Astrocyte of the cerebellum (primary cell): ENCODE measurements around the gene HIPK1.
A peak's percentile ranks its signal among the peaks of the same experiment; 100 is the strongest.

Experiments
- DNase-seq: peaks from one replicate; pipeline ENCODE4 v3.0.0-alpha.2; 2011; ENCODE audit warnings: low read depth
- H3K4me3 ChIP-seq: 2 replicates; pipeline ENCODE4 v1.5.1; 2011; ENCODE audit warnings: mild to moderate bottlenecking, low read depth, low read length, moderate library complexity
- in situ Hi-C: cut with HindIII; loops from 2 replicates; pipeline ENCODE4 v1.10.0; 2017; ENCODE audit warnings: low sequenced_read_pairs
- TF ChIP-seq, protein P1 (sequence below): IDR thresholded peaks from 2 replicates; pipeline ENCODE4 v1.5.1; 2012; ENCODE audit warnings: low read length, low read depth, moderate library complexity, mild to moderate bottlenecking; ENCODE audit errors: missing control alignments

Gene HIPK1

DNA sequence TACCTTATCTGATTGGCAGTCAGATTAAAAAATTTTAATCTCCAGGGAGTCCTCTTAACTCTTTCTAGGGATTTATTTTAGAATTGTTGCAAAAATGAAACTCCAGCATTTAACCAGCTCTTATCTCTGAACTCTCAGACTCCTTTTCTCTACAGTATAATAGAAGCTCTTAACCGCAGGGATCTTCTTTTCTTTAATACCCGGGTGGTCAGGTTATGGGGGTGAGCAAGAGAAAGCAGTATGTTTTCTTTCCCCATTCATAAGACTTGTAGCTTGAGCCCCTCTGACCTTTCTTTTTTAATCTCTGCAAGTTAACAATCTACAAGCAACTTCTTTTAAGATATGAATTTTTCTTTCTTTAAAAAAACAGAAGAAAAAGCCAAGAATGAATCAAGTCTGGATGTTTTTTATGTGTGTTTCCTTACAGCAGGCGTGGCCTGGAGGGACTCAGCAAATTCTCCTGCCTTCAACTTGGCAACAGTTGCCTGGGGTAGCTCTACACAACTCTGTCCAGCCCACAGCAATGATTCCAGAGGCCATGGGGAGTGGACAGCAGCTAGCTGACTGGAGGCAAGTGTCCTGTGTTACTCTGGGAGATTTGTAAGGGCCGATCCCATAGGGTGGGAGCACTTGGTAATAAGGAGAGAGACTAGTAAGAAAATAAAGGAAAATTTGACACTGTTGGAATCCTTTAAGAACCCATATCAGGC, 36.7 kb downstream of the HIPK1 start:
- TF ChIP-seq, protein P1, sequence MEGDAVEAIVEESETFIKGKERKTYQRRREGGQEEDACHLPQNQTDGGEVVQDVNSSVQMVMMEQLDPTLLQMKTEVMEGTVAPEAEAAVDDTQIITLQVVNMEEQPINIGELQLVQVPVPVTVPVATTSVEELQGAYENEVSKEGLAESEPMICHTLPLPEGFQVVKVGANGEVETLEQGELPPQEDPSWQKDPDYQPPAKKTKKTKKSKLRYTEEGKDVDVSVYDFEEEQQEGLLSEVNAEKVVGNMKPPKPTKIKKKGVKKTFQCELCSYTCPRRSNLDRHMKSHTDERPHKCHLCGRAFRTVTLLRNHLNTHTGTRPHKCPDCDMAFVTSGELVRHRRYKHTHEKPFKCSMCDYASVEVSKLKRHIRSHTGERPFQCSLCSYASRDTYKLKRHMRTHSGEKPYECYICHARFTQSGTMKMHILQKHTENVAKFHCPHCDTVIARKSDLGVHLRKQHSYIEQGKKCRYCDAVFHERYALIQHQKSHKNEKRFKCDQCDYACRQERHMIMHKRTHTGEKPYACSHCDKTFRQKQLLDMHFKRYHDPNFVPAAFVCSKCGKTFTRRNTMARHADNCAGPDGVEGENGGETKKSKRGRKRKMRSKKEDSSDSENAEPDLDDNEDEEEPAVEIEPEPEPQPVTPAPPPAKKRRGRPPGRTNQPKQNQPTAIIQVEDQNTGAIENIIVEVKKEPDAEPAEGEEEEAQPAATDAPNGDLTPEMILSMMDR = no peak
- in situ Hi-C loops = no loop called here
- DNase-seq = no peak
- no peak overlapping the region for H3K4me3 ChIP-seq

- TF ChIP-seq, protein P1 = no peak
- no peak for DNase-seq
- no peak overlapping the region for H3K4me3 ChIP-seq
- in situ Hi-C loops = no loop called here
Observed at GRCh38 chr1:113972954-113973353, 43.8 kb downstream of the HIPK1 start.

DNA sequence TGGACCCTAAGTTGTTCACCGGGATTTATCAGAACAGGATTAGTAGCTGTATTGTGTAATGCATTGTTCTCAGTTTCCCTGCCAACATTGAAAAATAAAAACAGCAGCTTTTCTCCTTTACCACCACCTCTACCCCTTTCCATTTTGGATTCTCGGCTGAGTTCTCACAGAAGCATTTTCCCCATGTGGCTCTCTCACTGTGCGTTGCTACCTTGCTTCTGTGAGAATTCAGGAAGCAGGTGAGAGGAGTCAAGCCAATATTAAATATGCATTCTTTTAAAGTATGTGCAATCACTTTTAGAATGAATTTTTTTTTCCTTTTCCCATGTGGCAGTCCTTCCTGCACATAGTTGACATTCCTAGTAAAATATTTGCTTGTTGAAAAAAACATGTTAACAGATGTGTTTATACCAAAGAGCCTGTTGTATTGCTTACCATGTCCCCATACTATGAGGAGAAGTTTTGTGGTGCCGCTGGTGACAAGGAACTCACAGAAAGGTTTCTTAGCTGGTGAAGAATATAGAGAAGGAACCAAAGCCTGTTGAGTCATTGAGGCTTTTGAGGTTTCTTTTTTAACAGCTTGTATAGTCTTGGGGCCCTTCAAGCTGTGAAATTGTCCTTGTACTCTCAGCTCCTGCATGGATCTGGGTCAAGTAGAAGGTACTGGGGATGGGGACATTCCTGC, 46.2 kb downstream of the HIPK1 start:
- in situ Hi-C loops = no loop called here
- DNase-seq = no peak
- H3K4me3 ChIP-seq = no peak overlapping the region
- TF ChIP-seq, protein P1 = no peak

- H3K4me3 ChIP-seq = no peak overlapping the region
- TF ChIP-seq, protein P1 = peak; percentile 87
- peak; percentile 44 for DNase-seq
- in situ Hi-C loops = no loop called here
Observed at GRCh38 chr1:113976609-113977278, 47.6 kb downstream of the HIPK1 start.

DNA sequence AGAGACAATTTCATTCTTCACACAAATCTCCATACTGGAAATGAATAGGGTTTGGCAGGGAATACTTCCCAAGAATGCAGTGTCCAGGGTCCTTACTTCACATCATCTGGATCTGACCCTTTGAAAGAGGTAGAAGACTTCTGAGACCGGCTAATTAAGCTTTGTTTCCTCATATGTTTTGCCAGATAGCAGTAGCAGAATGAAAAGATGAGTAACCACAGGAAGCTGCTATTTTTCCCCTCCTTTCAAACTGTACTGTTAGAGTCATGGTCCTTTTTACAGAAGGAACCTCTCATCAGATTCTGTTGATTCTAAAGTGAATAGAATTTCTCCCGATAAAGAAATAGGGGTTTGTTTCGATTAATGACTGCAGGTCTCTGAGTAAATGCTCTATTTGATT, 48.8 kb downstream of the HIPK1 start:
- in situ Hi-C loops = no loop called here
- TF ChIP-seq, protein P1 = no peak
- no peak for DNase-seq
- no peak overlapping the region for H3K4me3 ChIP-seq

DNA sequence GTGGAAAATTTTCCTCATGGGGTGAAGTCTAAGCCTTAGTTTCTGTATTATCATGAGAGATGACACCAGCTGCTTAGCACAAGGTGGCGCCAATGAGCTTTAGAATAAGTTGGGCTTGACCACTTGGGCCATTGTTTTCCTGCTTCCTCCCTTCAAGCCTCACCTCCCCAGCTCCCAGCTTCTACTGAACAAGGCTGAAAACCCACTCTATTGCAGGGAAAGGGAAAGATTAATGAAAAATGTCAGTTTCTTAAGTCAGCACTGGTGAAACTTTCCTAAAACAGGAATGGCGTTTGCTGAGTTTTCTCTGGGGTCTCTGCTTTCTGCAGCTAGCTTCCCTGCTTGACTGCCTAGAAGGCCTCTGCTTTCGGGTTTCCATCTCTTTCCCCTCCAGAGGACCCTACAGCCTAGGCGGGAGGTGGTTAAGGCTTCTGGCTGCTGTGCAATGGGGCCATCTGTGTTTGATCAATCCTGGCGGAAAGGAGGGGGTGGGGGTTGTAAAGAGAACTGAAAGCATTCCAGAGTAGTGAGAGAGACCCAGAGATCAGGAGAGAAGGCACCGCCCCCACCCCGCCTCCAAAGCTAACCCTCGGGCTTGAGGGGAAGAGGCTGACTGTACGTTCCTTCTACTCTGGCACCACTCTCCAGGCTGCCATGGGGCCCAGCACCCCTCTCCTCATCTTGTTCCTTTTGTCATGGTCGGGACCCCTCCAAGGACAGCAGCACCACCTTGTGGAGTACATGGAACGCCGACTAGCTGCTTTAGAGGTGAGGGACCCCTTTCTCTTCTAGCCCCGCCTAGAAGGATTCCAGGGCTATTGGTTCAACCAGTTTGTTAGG, 50.0 kb downstream of the HIPK1 start, which contains the start of gene OLFML3:
OLFML3 (plus strand) TSS at position 612 of the 840 bp plus-strand sequence; CDS start at position 655, 43 bp downstream.
- H3K4me3 ChIP-seq = peak within 1 kb of the TSS; percentile 27

More for the DNA sequence above, 50.0 kb downstream of the HIPK1 start, which contains the start of gene OLFML3:
- in situ Hi-C loops = no loop called here
- peak; percentile 94 for DNase-seq
- TF ChIP-seq, protein P1 = peak; percentile 78
